Pancreas (tissue), 10 donors: ENCODE measurements around the gene COPRS. TPM values are rescaled to one million over a fixed set of nuclear protein-coding genes. Genes with fewer than 3 reads are reported as not detected.

ENCODE experiments used
- ATAC-seq, 4 donors: fragments of 200-7000 bp; cut with Tn5 transposase; one replicate each; pipeline versions ENCODE4 v1.8.0 to v1.9.1; 2020; ENCODE audit warnings: mild to moderate bottlenecking in 4 of 4, moderate library complexity in 4 of 4
- DNase-seq, 6 donors: peaks; one replicate each; pipeline ENCODE4 v3.0.0-alpha.2; 2020
- FAIRE-seq: peaks from 2 replicates; lab custom pipeline; 2012; peaks lifted over from hg19 to GRCh38; lab: Jason Lieb, UNC
- H3K27ac ChIP-seq, 4 donors: fragments of 200-600 bp; sonication (generic); 1 replicate in 3 of 4; 2 replicates in 1 of 4; pipeline versions ENCODE4 v1.5.0 to v1.8.0; 2020
- H3K27me3 ChIP-seq, 4 donors: fragments of 200-600 bp; one replicate each; pipeline ENCODE4 v1.8.0; 2021
- H3K36me3 ChIP-seq, 3 donors: fragments of 200-600 bp; sonication (generic) in 1 of 3; one replicate each; pipeline versions ENCODE4 v1.5.0 to v1.8.0; 2020 to 2021
- H3K4me1 ChIP-seq, 3 donors: fragments of 200-600 bp; one replicate each; pipeline ENCODE4 v1.8.0; 2021
- H3K4me3 ChIP-seq, 4 donors: fragments of 200-600 bp; sonication (generic) in 2 of 4; one replicate each; pipeline versions ENCODE4 v1.5.0 to v1.8.0; 2020 to 2021
- H3K9me3 ChIP-seq, 4 donors: fragments of 200-600 bp; one replicate each; pipeline ENCODE4 v1.8.0; 2021
- CTCF ChIP-seq, 4 donors: fragments of 200-600 bp; sonication (generic) in 3 of 4; IDR thresholded peaks; one replicate each; pipeline versions ENCODE4 v1.5.0 to v1.8.0; 2021; ENCODE audit warnings: antibody characterized with exemption in 4 of 4
- WGBS, 2 donors: extraction: QIAGEN DNeasy Blood & Tissue Kit; methylation state at CpG; one replicate each; pipeline ENCODE4 v1.1.7; 2013; 5-methylcytosine and 5-hydroxymethylcytosine counted together
- intact Hi-C, 3 donors: fragments of 100-400 bp; cut with DNase I; formaldehyde crosslinking; loops; one replicate each; pipeline versions ENCODE4 v1.11.1 to v1.14.2; 2022
- polyA plus RNA-seq, 2 donors: library from polyadenylated mRNA; stranded (reverse); fragments of 200-250 nt; gene quantifications; one replicate each; pipeline ENCODE4 v1.2.3, GENCODE V29; 2013
- total RNA-seq, 6 donors: library from RNA; stranded (reverse); fragmentation: NEBNext Ultra II Directional in 4 of 6; extraction: Animal tissue kit (Norgen Biotek cat#: 25700) in 4 of 6; gene quantifications; one replicate each; pipeline versions ENCODE4 v1.2.1 to v1.2.4, GENCODE V29; 2021 to 2023
- donor health status: healthy with polysubstance abuse.
- donor health status: DM: no; HTN: no; CAD: no; lungs with moderate emphysema.
- donor health status: DM: no; HTN: no; CAD: no.
- donor health status: control.
- donor health status: control.
- donor health status: Bipolar disorder and iron deficiency.
- donor health status: DM: yes; HTN: yes; CAD: no.
- donor health status: DM: no; HTN: no; CAD: no.
- donor health status: DM: no; HTN: no; CAD: no.
- donor health status: DM: yes; HTN: yes; CAD: no.

Gene COPRS
- total and polyA plus RNA-seq, 8 donors: 14.9 to 43.7 (median 19.4) TPM

GRCh38 chr17:31869797-31870568, 10.9 kb upstream of the COPRS start:
- intact Hi-C loops: no loop called here
- no peak overlapping the region for H3K4me3 ChIP-seq
- H3K27ac ChIP-seq: no peak overlapping the region
- H3K27me3 ChIP-seq: no peaks in the 10 kb centered on the region
- peaks cover 13 to 69% (median 15%) of the 10 kb centered on the region in 3 donors for H3K36me3 ChIP-seq
- H3K4me1 ChIP-seq: no peaks in the 10 kb centered on the region
- no peaks in the 10 kb centered on the region for H3K9me3 ChIP-seq
- FAIRE-seq (no peak), ATAC-seq (no peak), DNase-seq (no peak)
- 90% methylated on average over 5 of the region's 5 CpGs for WGBS, 2 donors
- TF ChIP-seq CTCF (IDR thresholded peaks at IDR 0.05): no peak

DNA sequence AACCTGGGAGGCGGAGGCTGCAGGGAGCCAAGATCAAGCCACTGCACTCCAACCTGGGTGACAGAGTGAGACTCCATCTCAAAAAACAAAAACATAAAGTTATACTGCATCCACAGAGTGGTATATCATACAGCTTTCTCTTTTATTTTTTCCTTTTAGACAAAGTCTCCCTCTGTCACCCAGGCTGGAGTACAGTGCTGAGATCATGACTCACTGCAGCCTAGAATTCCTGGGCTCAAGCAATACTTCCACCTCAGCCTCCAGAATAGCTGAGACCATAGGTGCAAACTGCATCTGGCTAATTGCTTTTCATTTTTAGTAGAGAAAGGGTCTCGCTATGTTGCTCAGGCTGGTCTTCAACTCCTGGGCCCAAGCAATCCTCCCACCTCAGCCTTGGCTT, 10.0 kb upstream of the COPRS start:
- no peak for ATAC-seq
- no peak for TF ChIP-seq CTCF (IDR thresholded peaks at IDR 0.05)
- Histone ChIP-seq H3K4me1 (no peaks in the 10 kb centered on the region), H3K27ac (no peak overlapping the region), H3K27me3 (no peaks in the 10 kb centered on the region), H3K9me3 (no peaks in the 10 kb centered on the region), H3K36me3 (peaks cover 13 to 70% (median 18%) of the 10 kb centered on the region in 3 donors), H3K4me3 (no peak overlapping the region)
- no peak for DNase-seq
- FAIRE-seq: no peak
- intact Hi-C loops: no loop called here
- WGBS, 2 donors: 98 to 100% methylated on average over 2 of the region's 2 CpGs

- Histone ChIP-seq H3K4me1 (peaks cover 0 to 14% (median 9%) of the 10 kb centered on the region in 3 donors), H3K27ac (peak overlapping the region in 1 of 4 donors; percentile 24), H3K4me3 (peak overlapping the region in 3 of 4 donors; percentile 64 to 74 (median 72)), H3K9me3 (no peaks in the 10 kb centered on the region), H3K36me3 (peaks cover 0 to 26% (median 10%) of the 10 kb centered on the region in 3 donors), H3K27me3 (no peaks in the 10 kb centered on the region)
- ATAC-seq (no peak), DNase-seq (peak in 1 of 6 donors; percentile 16), FAIRE-seq (no peak)
- WGBS, 2 donors: 12 to 13% methylated on average over 16 of the region's 16 CpGs
- TF ChIP-seq CTCF (IDR thresholded peaks at IDR 0.05): no peak
- intact Hi-C loops: no loop called here
Observed at GRCh38 chr17:31859487-31860008, 504 bp upstream of the COPRS start.

GRCh38 chr17:31857920-31858641, 963 bp downstream of the COPRS start:
- FAIRE-seq: no peak

More at GRCh38 chr17:31857920-31858641, 963 bp downstream of the COPRS start:
- 17 to 18% methylated on average over 13 of the region's 13 CpGs for WGBS, 2 donors
- H3K4me3 ChIP-seq: peak overlapping the region; percentile 44 to 74 (median 68)
- DNase-seq (no peak), ATAC-seq (peak; percentile 33 to 57 (median 47))
- peaks cover 0 to 14% (median 9%) of the 10 kb centered on the region in 3 donors for H3K4me1 ChIP-seq
- no peaks in the 10 kb centered on the region for H3K9me3 ChIP-seq
- intact Hi-C loops: no loop called here
- H3K36me3 ChIP-seq: peaks cover 0 to 11% (median 0%) of the 10 kb centered on the region in 3 donors
- H3K27me3 ChIP-seq: no peaks in the 10 kb centered on the region
- peak overlapping the region; percentile 65 to 83 (median 73) for H3K27ac ChIP-seq
- no peak for TF ChIP-seq CTCF (IDR thresholded peaks at IDR 0.05)
